Stimulated activated CD8-positive, alpha-beta memory T cell treated with anti-CD3 and anti-CD28 coated beads, Interleukin-4, amount 100 ng/mL, for 4 hours (primary cell): Measurements from ENCODE around the gene IFT122.

Experiments
- DNase-seq, 2 donors: peaks; one replicate each; pipeline ENCODE4 v3.0.0-alpha.2; 2020; ENCODE audit warnings: low read depth in 2 of 2, low spot score in 1 of 2

The IFT122 gene

DNA sequence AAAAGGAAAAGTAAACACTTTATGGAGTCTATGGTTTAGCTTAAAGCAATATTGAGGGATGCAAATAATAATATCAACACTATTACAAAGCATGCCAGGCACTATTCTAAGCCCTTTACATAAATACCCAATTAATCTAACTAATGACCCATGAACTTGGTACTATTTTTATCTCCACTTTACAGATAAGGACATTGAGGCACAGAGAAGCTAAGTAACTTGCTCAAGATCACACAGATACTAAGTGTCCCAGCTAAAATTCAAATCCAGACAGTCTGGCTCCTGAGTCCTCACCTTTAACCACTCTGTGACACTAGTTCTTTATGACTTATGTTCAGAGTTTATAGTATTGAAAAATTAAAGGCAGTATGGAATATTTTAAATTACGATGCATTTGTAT is 5.9 kb upstream of the IFT122 start:
- DNase-seq, result no peak

DNA sequence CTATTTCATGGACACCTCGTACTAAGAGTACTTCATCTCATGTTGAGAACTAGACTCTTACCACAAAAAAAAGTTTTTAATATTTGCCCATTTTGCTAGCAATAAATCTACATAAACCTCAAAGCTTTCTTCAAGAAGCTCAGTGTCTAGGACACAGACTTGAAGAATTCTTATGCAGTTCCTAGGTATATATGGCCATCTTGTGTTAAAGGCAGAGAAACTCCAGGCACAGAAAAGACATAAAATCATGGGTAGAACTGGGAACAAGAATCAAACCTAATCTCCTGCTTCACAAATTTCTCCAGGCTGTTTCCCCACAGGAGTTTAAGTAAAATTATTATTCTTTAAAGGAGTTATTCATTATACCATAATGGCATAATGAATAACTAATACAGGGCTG is 4.7 kb upstream of the IFT122 start:
- no peak for DNase-seq

DNA sequence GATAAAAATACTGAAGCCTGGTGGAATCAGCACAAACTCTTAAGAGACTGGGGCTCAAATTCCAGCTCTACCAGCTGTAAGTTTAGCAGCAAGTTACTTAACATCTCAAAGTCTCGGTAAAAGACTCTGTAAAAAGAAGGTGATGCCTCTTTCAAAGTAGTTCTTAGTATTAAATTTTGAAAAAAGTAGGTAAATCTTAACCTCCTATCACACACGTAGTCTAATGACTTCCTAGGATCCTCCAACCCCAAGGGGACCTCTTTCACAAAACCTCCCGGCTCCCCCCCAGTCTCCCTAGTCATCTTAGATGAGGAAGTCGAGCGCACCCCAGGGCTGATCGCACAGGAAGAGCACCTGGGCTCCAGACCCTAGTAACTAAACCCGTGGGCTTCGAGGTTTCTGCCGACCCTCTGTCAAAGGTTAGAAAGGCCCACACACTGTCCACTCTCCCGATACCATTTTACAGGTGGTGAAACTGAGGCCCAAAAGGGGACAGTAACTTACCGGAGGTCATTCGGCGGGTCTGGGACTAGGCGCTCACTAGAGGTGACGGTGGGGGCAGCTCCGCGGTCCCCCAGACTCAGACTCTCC is 703 bp upstream of the IFT122 start:
- DNase-seq, result peak in 1 of 2 donors; percentile 21

DNA sequence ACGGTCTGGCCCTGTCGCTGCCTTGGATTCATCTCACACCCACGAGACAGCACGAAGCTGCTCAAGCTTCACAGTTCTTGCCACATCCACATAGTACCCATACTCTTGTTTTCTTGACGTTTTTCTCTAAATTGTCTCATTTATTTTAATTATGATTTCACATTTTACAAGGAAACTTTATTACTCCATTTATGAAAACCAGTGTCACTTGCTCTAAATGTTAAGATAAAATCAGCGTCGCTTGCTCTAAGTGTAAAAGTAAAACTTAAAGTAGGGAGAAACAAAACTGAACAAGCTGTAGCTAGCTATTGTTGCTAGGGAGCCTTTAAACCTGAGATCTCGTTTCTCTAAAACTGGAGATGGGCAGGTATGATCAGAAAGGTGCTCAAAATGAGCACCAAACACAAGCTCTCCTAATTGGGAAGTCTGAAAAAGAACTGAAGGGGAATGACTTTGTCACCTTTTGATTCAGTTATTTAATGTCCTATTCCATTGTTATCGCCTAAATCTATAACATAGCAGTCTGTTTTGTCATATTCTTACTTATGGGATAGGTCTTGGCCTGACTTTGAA is 680 bp downstream of the IFT122 start:
- no peak for DNase-seq

DNA sequence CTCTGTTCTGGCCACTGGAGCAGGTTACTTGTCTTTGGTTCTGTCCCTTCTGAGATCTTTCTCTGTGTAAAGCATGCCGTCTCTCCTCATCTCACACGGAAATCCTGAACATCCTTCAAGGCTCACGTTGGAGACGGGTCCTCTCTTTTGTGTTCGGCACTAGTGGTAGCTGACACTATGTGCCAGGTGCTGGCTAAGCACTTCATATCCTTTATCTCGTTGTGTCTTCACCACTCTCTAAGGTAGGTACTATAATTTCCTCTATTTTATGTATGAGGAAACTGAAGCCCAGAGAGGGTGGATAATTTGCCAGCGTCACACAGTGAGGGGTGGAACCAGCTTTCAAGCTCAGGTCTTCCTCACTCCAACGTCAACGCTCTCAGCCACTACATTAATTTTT is 1.2 kb downstream of the IFT122 start:
- DNase-seq, result no peak

DNA sequence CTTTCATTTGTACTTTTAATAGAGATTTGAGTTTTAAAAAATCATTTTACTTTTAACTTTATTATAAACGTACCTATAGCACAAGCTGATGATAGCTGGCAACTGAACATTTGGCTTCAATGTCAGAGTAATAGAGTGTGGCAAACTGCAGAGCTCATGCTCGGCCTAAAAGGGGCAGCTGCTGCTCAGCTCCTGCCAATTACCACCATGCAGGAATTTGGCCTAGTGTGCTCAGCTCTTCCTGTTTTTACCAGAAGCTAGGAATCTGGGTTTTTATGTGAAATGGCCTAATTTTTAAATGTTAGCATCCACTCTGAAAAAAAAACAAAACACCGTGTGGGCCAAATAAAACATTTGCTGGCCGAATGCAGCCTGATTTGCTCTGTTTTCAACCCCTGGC is 1.8 kb downstream of the IFT122 start:
- no peak for DNase-seq

DNA sequence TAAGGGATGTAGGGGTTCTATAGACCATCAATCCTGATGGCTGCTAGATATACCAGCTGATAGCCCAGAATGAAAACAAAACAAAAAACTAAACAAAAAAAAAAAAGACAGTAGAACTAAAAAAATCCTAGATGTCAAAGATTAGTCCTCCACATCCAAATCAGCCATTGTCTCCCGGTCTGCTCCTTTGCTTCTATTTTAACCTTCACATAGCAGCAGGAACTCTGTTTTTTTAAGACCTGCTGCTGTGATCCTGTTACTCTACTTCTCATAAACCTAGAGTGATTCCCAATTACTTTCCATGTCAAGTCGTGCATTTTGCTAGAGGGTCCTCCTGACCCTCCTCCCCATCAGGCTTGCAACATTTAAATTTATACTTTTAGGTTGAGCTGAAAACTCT is 2.5 kb downstream of the IFT122 start:
- DNase-seq, result no peak

DNA sequence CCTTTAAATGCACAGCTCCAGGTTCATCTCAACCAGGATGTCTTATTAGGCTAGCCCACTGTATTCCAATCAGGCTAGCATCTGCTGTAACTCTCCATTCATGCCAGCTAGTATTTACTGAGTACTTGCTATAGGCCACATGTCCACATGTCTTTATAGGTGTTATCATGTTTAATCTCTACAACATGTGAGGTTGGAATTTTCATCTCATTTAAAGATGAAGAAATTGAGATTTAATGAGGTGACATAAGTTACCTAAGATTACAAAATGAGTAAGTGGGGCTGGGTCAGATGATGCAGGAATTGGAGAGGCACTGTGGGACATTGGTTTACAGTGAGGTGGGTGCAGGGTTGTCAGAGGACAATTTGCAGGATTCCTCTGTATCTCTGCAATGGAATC is 2.9 kb downstream of the IFT122 start:
- no peak for DNase-seq

DNA sequence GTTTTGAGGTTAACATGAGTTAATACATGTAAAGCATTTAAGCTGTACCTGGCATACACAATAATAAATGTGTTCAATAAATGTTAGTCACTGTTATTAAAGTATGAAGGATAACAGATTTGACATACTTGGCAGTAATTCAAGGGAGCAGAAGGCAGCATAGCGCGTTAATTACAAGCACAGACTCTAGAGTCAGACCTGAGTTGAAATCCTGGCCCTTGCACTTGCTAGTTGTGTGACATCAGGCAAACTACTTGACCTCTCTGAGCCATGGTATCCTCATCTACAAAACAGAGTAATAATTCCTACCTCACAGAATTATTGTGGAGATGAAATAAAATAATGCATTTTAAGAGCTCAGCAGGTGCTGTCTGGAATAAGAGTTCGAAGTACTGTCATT is 5.4 kb downstream of the IFT122 start:
- DNase-seq, result no peak

DNA sequence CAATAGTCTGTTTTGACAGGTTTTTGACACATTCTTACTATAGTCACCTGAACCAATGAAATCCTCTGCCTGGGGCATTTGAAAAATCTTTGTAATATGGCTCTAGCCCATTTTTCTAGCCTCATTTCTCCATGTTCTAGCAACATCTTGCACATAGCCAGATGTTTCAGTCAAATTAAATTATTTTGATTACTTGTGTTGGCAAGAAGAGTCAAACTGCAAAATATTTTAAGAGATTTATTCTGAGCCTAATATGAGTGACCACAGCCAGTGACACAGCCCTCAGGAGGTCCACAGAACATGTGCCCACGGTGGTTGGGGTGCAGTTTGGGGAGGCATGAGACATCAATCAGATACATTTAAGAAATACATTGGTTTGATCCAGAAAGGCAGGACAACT is 6.9 kb downstream of the IFT122 start:
- DNase-seq, result no peak

DNA sequence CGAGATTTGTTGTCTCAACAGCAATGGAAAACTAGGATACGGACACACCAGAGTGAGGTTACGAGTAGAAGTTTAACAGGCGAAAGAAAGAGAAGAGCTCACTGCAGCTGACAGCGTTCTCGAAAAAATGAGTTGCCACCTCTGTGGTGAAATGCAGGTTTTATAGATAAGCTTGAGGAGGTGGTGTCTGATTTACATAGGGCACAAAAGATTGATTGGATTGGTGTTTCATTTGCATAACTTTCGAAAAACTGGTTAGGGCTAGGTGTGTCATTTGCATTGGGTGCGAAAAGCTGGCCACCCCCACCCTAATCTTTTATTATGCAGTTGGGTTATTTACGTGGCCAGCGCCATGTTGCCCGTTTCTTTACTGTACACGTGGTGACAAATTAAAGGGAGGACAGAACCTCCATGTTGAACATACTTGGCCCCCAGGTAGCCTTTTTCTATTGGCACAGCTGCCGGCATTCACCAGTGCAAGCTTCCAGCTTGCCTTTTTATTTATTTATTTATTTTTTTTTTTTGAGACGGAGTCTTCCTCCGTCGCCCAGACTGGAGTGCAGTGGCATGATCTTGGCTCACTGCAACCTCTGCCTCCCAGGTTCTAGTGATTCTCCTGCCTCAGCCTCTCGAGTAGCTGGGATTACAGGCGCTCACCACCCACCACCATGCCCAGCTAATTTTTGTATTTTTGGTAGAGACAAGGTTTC is 8.3 kb downstream of the IFT122 start:
- DNase-seq, result no peak

DNA sequence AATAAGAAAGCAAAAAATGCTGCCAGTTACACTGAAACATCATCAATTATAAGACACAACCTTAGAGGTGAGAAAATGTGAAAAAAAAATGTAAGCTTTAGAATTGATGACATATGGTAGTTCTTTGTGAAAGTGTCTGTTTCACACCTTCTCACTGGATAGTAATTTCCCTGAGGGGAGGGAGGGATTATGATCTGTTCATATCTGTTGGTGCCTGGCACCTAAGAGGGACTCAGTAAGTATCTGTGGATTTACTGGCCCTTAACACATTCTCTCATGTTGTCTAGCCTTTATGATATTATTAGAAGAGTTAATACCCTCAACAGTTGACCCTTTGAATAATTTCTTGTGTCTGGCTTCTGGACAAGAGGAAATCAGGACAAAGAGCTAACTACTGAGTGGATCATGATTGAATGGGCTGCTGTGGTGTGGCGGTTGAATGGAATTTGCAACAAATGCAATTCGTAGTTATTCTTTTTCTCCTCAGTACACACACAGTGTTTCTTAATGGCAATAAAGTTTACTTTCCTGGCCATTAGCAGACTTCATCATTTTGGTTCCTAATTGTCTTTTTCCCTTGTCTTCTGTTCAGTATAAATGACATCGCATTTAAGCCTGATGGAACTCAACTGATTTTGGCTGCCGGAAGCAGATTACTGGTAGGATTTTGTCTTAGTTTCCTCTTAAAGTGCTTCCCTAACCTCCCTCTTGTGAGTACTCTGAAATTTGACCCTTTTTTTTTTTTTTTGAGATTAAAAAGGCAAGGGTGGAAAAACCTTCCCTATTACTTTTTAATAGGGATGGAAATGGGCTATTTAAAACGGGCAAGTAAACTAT is 9.5 kb downstream of the IFT122 start:
- DNase-seq, result no peak

DNA sequence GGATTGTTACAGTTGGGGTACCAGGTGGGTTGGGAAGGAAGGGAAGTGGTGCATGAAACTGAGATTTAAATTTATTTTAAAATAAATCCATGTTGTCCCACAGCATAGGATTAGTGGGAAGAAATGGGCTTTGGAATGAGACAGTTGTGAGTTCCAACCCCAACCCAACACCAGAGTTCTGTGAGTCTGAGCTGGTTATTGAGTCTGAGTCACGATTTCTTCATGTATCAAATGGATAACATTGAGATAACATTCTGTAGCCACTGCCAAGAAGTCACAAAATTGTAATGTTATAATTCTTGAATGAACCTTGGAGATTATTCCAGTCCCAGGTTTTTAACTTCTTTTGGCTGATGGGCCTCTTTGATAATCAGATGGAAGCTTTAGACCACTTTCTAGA is 13.7 kb downstream of the IFT122 start:
- no peak for DNase-seq

DNA sequence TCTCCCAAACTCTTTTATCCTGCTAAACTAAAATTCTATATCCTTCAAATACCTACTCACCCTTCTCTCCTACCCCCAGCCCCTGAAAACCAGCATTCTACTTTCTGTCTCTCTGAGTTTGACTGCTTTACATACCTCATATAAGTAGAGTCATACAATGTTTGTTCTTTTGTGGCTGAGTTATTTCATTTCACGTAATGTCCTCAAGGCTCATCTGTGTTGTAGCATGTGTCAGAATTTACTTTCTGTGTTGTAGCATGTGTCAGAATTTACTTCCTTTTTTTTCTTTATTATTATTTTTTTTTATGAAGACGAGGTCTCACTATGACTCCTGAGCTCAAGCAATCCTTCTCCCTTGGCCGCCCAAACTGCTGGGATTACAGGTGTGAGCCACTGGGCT is 20.1 kb downstream of the IFT122 start:
- no peak for DNase-seq

DNA sequence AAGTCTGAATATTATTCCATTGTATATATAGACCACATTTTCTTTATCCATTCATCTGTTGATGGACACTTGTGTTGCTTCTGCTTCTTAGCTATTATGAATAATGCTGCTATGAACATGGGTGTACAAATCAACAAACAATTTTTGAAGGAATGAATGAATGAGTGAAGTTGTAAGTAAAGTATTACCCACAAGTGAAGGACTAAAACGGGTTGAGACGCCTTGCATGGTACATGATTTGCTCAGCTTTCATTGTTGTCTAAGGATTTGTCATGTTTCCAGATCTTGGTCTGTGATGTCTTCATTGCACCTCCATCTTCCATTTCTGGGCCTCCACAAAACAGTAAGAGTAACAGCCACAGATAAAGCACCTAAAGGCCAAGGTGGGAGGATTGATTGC is 20.5 kb downstream of the IFT122 start:
- DNase-seq, result no peak

DNA sequence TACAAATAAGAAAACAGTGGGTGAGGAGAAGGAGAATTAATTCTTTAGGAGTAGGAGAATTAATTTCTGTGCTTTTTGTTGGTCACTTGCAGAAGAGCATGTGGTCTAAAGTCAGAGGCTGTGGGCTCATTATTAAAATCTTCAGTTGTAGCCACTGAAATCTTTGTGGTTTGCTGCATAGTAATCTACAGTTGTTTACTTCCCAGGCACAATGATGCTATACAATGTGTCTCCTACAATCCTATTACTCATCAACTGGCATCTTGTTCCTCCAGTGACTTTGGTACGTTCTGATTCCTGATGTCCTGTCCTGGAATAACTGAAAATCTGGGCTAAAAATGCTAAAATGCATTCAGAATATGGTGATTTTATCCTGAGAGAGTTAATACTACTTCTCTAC is 21.0 kb downstream of the IFT122 start:
- no peak for DNase-seq

DNA sequence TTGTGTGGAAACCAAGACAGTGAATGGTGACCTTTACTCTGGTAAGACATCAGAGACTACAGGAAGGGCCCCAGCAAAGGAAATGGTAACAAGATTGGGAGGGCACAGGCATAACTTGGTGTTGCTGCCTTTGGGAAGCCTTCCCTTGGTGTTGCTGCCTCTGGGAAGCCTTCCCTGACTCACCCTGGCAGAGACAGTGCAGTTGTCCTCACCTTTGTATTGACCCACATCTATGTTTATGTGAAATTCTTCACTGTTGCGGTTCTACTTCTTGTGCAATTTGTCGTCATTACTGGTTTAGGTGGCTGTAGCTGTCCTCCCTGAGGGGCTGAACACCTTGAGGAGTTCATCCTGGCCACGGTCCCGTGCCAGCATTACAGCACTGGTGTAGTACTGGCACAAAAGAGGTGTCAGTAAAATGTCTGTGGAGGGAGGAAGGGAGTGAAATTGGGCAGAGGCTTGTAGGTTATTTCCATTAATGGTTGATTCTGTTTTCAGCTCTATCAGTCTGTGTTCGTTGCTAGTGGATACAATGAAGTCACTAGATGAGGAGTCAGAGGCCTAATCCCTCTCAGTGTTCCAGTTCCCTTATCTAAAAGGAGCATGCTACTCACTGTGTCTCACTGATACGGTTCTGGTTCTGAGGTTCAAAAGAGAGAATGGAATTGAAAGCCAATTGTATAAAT is 21.6 kb downstream of the IFT122 start:
- no peak for DNase-seq

DNA sequence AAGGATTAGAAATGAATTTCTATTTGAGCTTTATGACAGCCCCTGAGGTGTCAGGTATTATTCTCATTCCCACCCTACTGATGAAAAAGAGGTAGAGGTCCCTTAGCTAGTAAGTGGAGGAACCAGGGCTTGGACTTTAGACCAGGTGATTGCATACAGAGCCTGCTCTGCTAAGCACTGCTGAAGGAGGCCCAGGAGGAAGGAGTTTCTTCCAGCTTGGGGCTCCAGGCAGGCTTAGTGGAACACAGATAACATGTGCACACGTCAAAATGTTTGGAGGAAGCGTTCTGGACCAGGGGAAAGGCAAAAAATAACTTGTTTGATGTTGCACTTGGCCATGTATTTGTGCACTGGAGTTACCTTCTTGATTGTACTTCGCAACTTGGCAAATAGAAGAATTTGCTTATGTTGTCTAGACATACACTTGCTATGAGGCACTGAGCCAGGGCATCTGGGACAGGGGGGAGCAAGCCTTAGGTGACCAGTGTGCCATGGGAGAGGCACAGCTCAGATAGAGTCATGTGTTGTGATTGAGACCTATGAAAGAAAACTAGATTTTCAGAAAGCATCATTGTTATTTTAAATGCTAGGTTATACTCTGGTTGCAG is 22.4 kb downstream of the IFT122 start:
- DNase-seq, result no peak

DNA sequence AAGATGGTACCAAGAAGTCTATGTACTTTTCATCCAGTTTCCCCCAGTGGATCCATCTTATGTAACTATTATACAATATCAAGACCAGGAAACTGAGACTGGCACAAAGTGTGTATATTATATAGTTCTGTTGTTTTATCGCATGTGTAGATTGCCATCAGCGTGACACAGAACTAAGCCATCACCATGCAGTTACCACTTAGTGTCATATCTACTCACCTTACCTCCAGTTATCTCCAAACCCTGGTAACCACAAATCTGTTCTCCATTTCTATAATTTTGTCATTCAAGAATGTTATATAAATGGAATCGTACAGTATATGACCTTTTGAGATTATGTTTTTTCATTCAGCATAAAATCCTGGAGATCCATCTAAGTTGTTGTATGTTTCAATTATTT is 23.1 kb downstream of the IFT122 start:
- DNase-seq, result no peak

DNA sequence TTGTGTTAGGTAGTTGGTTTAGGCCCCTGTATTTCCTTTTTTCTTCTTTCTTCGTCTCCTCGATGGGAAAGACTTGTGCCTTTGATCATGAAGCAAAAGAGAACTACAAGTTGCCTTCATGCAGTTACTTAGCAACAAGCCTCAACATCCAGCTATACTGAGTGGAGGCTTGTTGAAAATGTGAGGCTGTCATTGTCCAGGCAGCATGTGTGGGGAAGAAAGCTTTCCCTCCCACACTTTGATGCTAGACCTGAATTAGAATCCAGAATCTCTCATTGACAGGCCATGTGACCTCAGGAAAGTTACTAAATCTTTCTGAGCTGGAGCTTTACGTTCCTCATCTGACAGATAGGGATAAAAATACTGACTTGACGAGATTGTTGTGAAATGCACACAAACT is 23.7 kb downstream of the IFT122 start:
- no peak for DNase-seq

DNA sequence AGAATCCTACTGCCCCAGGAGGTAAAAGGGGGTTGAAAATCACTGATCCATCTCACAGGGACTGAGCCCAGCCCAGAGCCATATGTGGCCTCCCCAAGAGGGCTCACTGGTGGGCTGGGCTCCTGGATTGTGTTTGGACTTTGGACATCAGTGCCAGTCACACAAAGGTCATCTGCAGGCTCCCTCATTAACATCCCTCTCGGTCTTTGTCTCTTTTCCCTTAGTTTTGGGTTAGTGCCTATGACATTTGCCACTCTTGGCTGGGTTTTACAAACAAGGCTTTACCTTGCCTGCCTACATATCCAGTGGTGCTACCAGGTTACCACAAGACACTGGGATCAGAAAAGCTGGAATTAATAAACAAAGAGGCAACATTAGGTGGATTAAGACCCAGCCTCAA is 27.9 kb downstream of the IFT122 start:
- no peak for DNase-seq
